Erythroblast (primary cell): Measurements from ENCODE around the gene SLC35A3.

Experiments
- GATA1 ChIP-seq: IDR thresholded peaks from 2 replicates; pipeline ENCODE4 v1.6.1; 2011; ENCODE audit warnings: low read depth, mild to moderate bottlenecking, control low read depth, low read length, moderate library complexity
- POLR2A ChIP-seq: IDR thresholded peaks from 2 replicates; pipeline ENCODE4 v1.6.1; 2011; ENCODE audit warnings: mild to moderate bottlenecking, low read length

- TF ChIP-seq POLR2A = no peak
- TF ChIP-seq GATA1 = no peak
Observed at GRCh38 chr1:99969260-99969728, 502 bp upstream of the SLC35A3 start.
